Measurements from ENCODE around the gene LYZL6.

- TF ChIP-seq POLR2A (IDR thresholded peaks at IDR 0.05; ENCODE audit: low read depth) = no peak
- TF ChIP-seq CTCF (IDR thresholded peaks at IDR 0.05) = no peak
Observed at GRCh38 chr17:35977509-35977908, 34.0 kb upstream of the LYZL6 start.

Data from esophagus muscularis mucosa (tissue), 3 donors.